SW 1271 (cell line): Measurements from ENCODE around the gene ASB14.

Experiments
- DNase-seq, 2 experiments: peaks; one replicate each; lab custom pipeline; 2025; lab: John Stamatoyannopoulos, UW

ASB14 gene

GRCh38 chr3:57261119-57261518 is 31.4 kb downstream of the ASB14 start:
- DNase-seq, result no peak

- no peak for DNase-seq
These were observed 34.8 kb downstream of the ASB14 start for GRCh38 chr3:57257678-57258077.

- no peak for DNase-seq
These were observed 35.6 kb downstream of the ASB14 start for GRCh38 chr3:57256844-57257243.

- no peak for DNase-seq
These were observed 40.1 kb downstream of the ASB14 start for GRCh38 chr3:57252404-57252803.

- no peak for DNase-seq
These were observed 47.5 kb downstream of the ASB14 start for GRCh38 chr3:57244946-57245345.

GRCh38 chr3:57234613-57235575 is 57.6 kb downstream of the ASB14 start:
- no peak for DNase-seq

GRCh38 chr3:57233799-57234198 is 58.7 kb downstream of the ASB14 start:
- no peak for DNase-seq

GRCh38 chr3:57230006-57230405 is 62.5 kb downstream of the ASB14 start:
- no peak for DNase-seq

GRCh38 chr3:57227930-57228751 is 64.3 kb downstream of the ASB14 start:
- DNase-seq, result peak in 1 of 2 experiments; percentile 15

GRCh38 chr3:57227204-57227929 is 65.1 kb downstream of the ASB14 start, which contains the start of gene APPL1:
Gene APPL1, plus strand, starts transcription at chr3:57227729. Its CDS starts 155 bp downstream, at chr3:57227884.
- DNase-seq, result peak; percentile 47 to 66

GRCh38 chr3:57226176-57226575 is 66.3 kb downstream of the ASB14 start:
- DNase-seq, result no peak

- DNase-seq, result no peak
These were observed 67.6 kb downstream of the ASB14 start for GRCh38 chr3:57224856-57225255.

GRCh38 chr3:57221883-57222282 is 70.6 kb downstream of the ASB14 start:
- DNase-seq, result no peak
